WERI-Rb-1 (cell line): ENCODE results near the gene LMX1A.
A peak's percentile ranks its signal among the peaks of the same experiment; 100 is the strongest.

Experiments
- DNase-seq: peaks from one replicate; pipeline ENCODE4 v3.0.0-alpha.2; 2020
- H3K27ac ChIP-seq: fragments of 250-450 bp; sonication (Bioruptor Pico); 2 replicates; pipeline ENCODE4 v1.5.1; 2020; ENCODE audit warnings: mild to moderate bottlenecking, moderate library complexity
- H3K27me3 ChIP-seq: fragments of 250-450 bp; sonication (Bioruptor Pico); 2 replicates; pipeline ENCODE4 v1.5.1; 2021; ENCODE audit warnings: mild to moderate bottlenecking, low read depth, moderate library complexity; ENCODE audit not compliant: insufficient read depth, severe bottlenecking
- H3K36me3 ChIP-seq: fragments of 250-450 bp; sonication (Bioruptor Pico); 2 replicates; pipeline ENCODE4 v1.5.1; 2020; ENCODE audit warnings: mild to moderate bottlenecking, moderate library complexity
- H3K4me3 ChIP-seq: 2 replicates; pipeline ENCODE4 v1.5.1; 2011; ENCODE audit warnings: low read depth, mild to moderate bottlenecking, control low read depth, low read length
- H3K9me3 ChIP-seq: fragments of 250-450 bp; sonication (Bioruptor Pico); 2 replicates; pipeline ENCODE4 v1.5.1; 2021; ENCODE audit warnings: mild to moderate bottlenecking, moderate library complexity; ENCODE audit not compliant: severe bottlenecking
- CTCF ChIP-seq: IDR thresholded peaks from 2 replicates; pipeline ENCODE4 v1.5.1; 2011; ENCODE audit warnings: low read depth, mild to moderate bottlenecking, control low read depth, inconsistent platforms, low read length

LMX1A gene

GRCh38 chr1:165303386-165303785 is 53.1 kb downstream of the LMX1A start:
- no peaks in the 10 kb centered on the region for H3K27me3 ChIP-seq
- H3K4me3 ChIP-seq: no peak overlapping the region
- no peak for DNase-seq
- H3K27ac ChIP-seq: no peak overlapping the region
- no peaks in the 10 kb centered on the region for H3K9me3 ChIP-seq
- TF ChIP-seq CTCF: no peak
- H3K36me3 ChIP-seq: no peaks in the 10 kb centered on the region

GRCh38 chr1:165300400-165300903 is 56.1 kb downstream of the LMX1A start:
- no peak for DNase-seq
- H3K4me3 ChIP-seq: no peak overlapping the region
- H3K27me3 ChIP-seq: no peaks in the 10 kb centered on the region
- H3K9me3 ChIP-seq: no peaks in the 10 kb centered on the region
- no peak overlapping the region for H3K27ac ChIP-seq
- TF ChIP-seq CTCF: no peak
- no peaks in the 10 kb centered on the region for H3K36me3 ChIP-seq

- TF ChIP-seq CTCF: no peak
- DNase-seq: no peak
- no peak overlapping the region for H3K27ac ChIP-seq
- H3K36me3 ChIP-seq: no peaks in the 10 kb centered on the region
- peaks cover 4% of the 10 kb centered on the region for H3K9me3 ChIP-seq
- H3K4me3 ChIP-seq: no peak overlapping the region
- H3K27me3 ChIP-seq: no peaks in the 10 kb centered on the region
Measured at GRCh38 chr1:165298203-165298820, 58.2 kb downstream of the LMX1A start.

GRCh38 chr1:165296205-165296604 is 60.3 kb downstream of the LMX1A start:
- no peak for TF ChIP-seq CTCF
- H3K4me3 ChIP-seq: no peak overlapping the region
- H3K36me3 ChIP-seq: no peaks in the 10 kb centered on the region
- no peak for DNase-seq
- H3K27me3 ChIP-seq: no peaks in the 10 kb centered on the region
- no peak overlapping the region for H3K27ac ChIP-seq
- peaks cover 4% of the 10 kb centered on the region for H3K9me3 ChIP-seq

GRCh38 chr1:165290148-165290547 is 66.4 kb downstream of the LMX1A start:
- Histone ChIP-seq H3K9me3 (peaks cover 9% of the 10 kb centered on the region), H3K27me3 (no peaks in the 10 kb centered on the region), H3K4me3 (no peak overlapping the region), H3K27ac (no peak overlapping the region), H3K36me3 (no peaks in the 10 kb centered on the region)
- DNase-seq: no peak
- TF ChIP-seq CTCF: peak; percentile 34; the same call in 1 of the 2 replicates

GRCh38 chr1:165289556-165289955 is 67.0 kb downstream of the LMX1A start:
- no peaks in the 10 kb centered on the region for H3K27me3 ChIP-seq
- no peaks in the 10 kb centered on the region for H3K36me3 ChIP-seq
- H3K4me3 ChIP-seq: no peak overlapping the region
- no peak for TF ChIP-seq CTCF
- H3K27ac ChIP-seq: peak overlapping the region; percentile 53
- H3K9me3 ChIP-seq: peaks cover 9% of the 10 kb centered on the region
- peak; percentile 18 for DNase-seq
